Activated T-cell treated with anti-CD3 and anti-CD28 coated beads for 4 hours (primary cell): ENCODE data around the gene HSD17B14.
A peak's percentile ranks its signal among the peaks of the same experiment; 100 is the strongest.
"Not testable (repeated sequence)": the region's sequence is repeated elsewhere in the genome, so short reads cannot be mapped to it uniquely, and the experiment has no call there.

ENCODE experiments used
- DNase-seq: peaks from one replicate; pipeline ENCODE4 v3.0.0-alpha.2; 2020

The HSD17B14 gene

DNA sequence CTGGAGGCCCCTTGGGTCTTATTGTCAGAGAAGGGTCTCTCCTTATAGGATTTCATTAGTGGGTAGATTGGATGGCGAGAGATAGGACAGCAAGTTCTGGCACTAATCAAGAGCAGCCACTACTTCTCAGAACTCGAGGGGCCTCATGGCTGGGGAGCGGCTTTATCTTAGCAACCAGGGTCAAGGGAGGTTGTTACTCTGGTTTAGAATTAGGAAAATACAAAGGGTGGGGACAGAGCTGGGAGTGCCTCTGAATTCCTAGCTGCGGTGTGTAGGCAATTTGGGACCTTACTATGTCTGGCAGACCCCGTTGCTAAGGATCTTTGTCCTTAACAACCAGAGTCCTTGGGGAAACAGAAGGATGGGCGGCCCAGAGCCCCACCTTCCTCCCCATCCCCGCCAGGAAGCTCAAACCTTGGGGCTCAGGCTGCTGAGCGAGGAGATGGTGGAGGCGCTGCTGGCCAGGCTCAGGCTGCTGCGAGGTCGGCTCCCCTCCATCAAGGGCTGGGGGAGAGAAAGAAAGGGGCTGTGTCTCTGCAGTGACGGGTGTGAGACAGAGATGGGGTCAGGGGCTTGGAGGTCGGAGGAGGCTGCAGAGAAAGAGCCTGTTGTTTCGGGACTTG is 30.9 kb upstream of the HSD17B14 start:
- DNase-seq: no peak

DNA sequence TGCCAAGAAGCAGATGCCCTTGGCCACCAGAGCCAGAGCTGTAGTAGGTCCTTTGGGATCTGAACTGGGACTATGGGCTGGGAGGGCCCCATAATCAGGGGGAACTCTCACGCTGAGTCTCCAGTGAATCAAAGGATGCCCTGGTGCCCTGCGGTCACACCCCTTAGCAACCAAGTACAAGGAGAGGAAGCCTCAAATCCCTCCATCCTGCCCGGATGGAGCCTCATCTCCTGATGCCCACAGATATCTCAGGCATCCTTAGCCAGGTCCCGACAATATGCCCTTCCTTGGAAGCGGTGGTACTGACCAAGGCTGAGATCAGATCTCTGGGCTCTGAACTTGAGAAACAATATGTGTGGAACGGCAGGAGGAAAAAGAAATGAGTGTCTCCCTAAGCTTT is 30.4 kb upstream of the HSD17B14 start:
- DNase-seq: no peak

DNA sequence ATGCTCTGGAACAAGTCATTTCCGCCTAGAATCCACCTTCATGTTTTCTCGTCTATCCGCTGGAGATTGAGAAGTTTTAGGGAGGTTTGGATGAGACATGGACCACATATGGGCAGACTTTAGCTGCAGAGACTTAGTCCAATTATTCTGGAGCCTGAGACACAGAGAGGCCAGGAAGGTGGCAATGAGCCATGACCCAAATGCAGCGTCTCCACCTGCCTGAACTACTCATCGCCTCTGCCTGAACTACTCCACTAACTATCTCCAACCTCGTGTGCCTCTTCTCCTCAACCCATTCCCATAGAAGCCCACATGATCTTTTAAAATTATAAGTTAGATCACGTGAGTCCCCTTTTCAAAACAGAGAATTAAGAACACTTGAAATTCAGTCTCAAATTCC is 26.5 kb upstream of the HSD17B14 start:
- DNase-seq: no peak

DNA sequence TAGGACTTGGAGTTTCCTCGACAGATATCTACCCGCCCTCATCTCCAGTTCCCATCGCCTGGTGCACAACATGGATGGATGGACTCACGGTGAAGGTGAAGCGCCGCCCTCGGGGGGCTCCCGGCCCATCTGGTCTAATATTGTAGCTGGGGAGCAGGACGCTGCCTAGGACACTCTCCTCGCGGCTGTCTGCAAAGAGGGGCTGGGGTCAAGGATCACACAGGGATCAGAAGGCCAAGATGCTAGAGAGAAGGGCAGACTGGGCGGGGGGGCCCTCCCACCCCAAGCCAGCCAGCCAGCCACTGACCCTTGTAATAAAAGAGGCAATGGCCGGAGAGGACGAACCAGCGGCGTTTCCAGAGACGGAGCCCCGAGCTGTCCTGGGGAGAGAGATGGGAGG is 25.0 kb upstream of the HSD17B14 start:
- DNase-seq: no peak

DNA sequence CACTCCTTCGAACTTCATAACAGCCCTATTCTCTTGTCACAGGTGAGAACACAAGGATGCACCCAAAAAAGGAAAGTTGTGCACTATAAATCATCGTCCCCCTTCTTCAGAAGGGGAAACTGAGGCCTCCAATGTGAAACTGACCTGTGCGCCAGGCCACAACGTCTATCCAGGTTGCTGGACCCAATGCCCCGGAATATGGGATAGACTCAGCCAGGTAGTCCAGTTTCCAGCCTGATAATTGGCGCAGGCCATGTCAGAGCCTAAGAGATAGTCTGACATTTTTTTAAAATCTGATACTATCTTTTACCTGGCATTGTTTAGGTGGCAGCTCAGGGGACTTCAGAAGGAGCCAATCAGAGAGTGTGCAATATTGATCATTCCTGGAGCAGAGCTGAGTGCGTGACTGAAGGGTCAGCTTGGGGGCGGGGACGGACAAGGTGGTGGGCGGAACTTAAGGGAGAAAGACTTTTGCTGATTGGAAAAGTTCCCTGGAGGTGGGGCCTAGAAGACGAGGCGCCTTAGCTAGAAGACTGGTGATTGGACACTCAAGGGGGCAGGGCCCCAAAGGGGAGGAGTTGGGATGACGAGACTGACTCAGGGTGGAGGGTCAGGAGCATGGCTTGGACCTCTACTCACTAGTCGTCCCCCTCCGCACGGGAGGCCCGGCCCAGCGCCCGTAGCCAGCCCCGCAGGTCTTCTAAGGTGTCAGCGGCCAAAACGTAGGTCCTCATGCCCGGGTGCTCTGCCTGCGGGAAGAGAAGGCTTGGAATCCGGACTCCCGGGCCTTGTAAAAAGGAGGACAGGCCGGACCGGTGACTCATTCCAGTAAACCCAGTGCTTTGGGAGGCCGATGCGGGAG is 23.7 kb upstream of the HSD17B14 start:
- no peak for DNase-seq

DNA sequence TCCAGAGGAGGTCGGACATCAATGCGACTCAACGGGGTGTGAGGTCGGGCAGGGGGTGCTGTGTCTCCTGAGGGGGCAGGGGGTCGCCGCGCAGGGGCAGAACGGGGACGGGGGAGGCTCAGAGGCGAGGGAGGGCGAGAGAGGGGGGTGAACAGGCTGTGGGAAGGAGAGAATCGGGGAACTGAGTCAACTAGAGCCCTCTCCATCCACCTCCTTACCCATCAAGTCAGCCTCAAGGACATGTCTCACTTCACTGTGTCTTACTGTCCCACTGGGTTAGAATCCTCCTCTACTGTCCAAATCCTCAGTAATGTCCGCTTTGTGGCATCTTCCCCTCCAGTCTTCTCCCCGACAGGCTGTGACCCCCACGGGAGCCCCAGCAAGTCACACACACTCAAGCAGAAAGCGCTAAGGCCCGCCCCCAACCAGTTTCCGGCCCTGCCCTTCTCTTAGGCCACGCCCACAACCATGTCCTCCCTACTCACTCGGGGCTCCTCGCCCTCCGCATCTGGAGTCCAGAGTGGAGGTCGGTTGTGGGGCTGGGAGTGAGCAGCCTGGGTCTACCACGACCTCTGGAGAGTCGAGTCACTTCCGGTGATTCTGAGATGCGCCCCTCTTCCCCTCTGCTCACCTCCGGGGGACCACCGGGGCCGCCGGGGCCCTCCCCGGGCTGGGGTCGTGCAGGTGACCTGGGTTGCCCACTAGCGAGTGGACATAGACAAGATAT is 22.9 kb upstream of the HSD17B14 start:
- DNase-seq: peak; percentile 77

DNA sequence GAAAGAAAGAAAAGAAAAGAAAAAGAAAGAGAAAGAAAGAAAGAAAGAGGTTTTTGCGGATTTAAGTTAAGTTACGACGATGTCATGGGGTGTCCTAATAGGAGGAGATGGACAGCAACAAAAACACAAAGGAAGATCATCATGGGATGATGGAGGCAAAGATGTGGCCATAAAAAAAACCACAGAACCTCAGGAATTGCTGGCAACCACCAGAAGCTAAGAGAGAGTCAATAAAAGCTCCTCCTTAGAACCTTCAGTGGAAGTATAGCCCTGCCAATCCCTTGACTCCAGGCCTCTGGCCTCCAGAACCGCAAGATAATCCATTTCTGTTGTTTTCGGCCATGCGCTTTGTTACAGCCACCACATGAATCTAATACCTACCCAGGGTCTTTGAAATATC is 20.6 kb upstream of the HSD17B14 start:
- DNase-seq: no peak

DNA sequence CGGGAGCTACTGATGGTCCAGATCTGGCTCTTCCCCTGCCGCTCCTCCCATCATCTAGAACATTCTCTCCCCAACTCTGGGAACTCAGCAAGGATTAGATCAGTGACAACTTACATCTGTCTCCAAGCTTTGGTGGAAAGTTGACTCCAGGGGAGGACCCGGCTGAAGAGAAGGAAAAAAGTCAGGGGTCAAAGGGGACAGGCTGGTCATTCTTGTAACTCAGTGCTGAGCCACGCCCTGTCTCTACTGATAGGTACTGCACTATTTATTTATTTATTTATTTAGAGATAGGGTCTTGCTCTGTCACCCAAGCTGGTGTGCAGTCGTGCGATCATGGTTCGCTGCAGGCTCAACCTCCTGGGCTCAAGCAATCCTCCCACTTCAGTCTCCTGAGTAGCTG is 17.8 kb upstream of the HSD17B14 start:
- no peak for DNase-seq

DNA sequence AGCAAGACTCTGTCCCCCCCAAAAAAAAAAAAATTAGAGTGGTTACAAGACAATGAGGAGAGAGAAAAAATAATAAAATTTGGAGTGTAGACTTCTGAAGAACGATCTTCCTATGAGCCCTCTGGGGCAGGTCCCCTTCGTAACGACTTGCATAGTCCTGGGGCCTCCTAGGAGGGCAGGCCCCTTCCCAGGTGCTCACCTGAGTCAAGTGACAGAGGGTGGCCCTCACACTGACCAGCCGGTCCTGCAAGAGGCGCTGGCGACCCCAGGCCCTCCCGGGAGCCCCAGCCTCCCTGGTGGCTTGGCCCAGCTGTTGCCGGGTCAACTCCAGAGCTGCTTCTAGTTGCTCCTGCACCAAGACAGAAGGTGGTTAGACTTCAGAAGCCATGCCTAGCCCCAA is 17.2 kb upstream of the HSD17B14 start:
- no peak for DNase-seq

DNA sequence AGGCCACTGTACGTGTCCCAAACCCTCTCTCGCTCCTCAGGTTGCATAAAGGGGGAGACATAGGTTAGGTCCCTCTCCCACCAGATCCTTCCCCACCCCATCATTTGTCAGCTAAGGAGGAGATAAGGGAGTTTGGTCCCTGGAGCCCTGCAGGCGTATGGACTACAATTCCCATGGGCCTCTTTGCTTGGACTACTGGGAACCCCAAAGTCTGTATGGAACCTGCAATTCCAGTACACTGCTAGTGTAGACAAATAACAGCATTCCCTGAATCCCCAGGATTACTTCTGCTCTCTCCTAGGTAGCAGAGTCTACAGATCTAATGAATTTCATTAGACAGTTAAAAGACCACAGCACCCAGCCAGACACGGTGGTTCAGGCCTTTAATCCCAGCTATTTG is 16.0 kb upstream of the HSD17B14 start:
- no peak for DNase-seq

DNA sequence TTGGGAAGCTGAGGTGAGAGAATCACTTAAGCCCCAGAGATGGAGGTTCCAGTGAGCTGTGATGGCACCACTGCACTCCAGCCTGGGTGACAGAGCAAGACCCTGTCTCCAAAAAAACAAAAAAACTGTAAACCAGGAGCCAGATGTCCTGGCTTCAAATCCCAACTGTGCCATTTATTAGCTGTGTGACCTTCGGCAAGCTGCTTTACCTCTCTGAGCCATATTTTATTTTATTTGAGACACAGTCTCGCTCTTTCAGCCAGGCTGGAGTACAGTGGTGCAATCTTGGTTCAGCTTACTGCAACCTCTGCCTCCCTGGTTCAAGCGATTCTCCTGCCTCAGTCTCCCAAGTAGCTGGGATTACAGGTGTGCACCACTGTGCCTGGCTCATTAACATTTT is 10.4 kb upstream of the HSD17B14 start:
- not testable (repeated sequence) for DNase-seq

DNA sequence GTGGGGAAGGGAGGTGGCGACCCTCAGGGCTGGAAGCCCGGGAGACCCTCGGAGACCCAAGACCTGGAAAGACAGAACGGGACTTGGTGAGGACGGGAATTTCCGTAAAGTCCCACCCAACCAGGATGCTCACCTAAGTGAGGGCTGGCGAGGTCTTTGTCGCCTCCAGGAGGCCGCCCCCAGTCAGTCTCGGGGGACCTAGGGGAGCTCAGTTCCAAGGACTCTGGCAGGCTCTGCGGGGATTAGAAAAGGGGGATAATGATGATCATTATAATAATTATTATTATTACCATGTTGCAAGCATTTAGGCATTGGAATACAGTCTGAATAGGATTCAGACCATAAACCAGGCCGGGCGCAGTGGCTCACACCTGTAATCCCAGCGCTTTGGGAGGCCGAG is 9.1 kb upstream of the HSD17B14 start:
- no peak for DNase-seq

DNA sequence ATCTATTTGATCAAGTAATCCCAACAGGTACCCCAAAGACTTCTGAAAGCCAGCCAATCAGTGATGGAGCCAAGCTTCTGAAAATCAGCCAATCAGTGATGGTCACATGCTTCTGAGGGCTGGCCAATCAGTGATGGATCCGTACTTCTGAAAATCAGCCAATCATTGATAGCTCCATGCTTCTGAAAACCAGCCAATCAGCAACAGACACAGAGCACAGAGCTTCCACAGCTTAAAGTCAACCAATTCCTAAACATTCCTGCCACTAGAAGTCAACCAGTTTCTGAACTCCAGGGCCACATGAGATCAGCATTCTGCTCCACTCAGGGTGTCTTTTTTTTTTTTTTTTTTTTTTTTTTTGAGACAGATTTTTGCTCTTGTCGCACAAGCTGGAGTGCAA is 8.2 kb upstream of the HSD17B14 start:
- no peak for DNase-seq

DNA sequence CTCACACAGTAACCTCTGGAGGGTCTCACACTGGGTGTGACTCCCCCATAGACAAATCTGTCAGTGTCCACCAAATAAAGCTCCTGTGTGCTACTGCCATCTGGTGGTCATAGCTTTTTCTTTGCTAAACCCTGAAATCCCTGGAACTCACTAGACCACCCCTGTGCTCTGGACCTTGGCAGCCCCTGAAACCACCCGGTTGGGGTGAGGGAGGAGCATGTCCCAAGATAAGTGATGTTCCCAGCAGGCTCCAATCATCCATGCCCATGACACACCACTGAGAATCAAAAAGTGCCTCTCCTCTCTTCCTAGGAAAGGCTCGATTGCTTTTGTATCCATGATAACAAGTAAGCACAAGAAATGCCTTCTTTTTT is 6.5 kb upstream of the HSD17B14 start:
- peak; percentile 46 for DNase-seq

DNA sequence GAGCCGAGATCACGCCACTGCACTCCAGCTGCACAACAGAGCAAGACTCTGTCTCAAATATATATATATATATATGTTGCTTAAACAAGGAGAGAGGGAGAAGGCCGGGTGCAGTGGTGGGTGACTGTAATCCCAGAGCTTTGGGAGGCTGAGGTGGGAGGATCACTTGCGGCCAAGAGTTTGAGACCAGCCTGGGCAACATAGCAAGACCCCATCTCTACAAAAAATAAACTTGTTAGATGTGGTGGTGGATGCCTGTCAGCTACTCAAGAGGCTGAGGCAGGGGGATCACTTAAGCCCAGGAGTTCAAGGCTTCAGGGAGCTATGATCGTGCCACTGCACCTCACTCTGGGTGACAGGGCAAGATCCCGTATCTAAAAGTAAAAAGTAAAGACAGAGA is 5.3 kb upstream of the HSD17B14 start:
- no peak for DNase-seq

DNA sequence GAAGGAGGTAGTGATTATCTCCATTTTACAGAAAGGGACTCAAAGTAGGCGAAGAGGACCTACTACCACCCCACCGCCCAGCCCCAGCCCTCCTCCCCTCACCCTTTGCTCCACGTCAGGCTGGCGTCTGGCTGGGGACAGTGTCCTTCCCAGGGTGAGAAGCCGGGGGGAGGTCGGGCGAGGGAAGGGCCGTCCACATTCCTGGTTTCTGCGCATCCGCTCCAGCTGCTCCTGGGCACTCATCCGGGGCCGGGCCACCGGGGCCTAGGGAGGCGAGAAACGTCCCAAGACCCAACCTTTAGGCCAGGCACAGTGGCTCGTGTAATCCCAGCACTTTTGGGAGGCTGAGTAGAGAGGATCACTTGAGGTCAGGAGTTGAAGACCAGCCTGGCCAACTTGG is 4.8 kb upstream of the HSD17B14 start:
- no peak for DNase-seq

DNA sequence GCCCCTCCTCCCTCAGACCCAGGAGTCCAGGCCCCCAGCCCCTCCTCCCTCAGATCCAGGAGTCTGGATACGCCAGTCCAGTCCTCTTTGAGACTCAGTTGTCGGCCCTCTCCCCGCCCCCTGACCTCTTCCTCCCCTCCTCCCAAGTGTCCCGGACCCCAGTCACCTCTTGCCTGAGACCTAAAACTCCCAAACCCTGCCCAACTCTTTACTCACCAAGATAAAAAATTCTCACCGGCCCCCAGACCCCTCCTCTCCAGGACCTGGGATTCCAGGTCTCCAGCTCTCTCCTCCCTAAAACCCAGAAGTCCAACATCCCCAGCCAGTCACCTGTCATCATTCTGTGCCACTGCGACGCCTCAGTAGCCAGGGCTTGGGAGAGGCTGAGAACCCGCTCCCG is 1.4 kb upstream of the HSD17B14 start:
- DNase-seq: no peak

DNA sequence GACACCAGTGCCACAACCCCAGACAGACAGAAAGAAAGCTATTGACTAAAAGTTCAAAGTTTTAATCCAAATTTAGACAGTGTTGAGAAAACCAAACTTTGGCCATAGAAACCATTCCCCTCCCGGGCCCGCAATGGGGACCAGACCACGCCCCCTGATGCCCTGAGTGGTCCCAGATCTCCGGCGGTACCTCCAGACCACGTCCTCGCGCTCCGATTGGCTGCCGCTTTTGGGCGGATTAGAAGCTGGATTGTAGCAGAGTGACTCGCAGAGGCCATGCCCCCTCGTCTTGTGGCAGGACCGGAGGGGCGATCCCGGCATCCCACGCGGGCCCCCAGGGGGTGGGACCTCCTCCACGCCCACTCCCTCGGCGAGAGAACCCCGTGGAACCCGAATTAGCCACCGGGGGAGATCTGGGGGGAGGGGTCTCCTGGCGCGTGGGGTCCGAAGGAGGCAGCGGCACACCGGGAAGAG is 797 bp upstream of the HSD17B14 start:
- DNase-seq: peak; percentile 51

DNA sequence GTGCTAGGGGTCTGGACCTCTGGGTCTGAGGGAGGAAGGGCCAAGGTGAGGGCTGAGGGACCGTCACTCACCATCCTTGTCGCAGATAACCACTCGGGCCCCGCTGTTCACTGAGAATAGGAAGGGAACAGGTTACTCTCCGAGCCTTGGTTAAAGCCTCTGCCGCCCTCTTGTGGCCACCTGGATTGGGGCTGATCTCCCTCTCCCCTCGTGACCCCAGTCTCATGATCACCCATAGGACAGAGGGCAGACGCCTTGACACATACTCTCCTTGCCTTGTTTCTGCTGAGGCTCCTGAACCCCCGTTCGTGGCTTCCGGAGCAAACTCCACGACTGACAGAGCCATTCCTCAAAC is 580 bp downstream of the HSD17B14 start:
- DNase-seq: peak; percentile 93

DNA sequence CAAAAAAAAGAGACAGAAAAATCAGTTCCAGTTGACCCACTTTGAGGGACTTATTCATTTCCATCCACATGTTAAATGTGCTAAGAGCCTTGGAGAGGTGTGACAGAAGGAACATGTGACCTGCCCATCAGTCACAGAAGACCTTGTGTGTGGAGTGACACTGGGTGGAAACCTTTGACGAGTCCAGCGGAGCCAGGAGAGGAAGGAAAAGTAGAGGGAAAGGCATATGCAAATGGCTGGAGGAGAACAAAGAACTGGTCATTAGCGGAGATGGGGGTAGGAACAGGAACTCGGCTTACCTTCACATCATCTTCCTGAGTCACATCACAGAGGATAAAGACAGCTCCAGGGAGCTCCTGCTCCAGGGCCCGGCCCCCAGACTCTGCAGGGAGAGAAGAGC is 2.3 kb downstream of the HSD17B14 start:
- DNase-seq: no peak

DNA sequence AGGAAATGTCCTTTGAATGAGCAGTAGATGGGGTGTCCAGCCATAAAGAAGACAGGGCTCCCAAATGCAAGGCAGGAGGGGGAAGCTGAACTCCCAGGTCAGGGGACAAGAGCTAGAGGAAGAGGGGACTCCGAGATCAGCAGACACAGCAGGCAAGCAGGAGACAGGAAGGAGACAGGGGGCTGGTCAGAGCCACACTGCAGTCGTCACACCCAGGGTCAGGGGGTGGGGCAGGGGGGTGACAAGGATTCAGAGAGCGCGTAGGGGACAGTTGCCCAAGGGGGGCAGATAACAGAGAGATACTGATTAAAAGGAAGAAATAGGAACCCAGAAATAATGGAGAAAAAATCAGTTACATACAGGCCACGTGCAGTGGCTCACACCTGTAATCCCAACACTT is 3.2 kb downstream of the HSD17B14 start:
- DNase-seq: no peak

DNA sequence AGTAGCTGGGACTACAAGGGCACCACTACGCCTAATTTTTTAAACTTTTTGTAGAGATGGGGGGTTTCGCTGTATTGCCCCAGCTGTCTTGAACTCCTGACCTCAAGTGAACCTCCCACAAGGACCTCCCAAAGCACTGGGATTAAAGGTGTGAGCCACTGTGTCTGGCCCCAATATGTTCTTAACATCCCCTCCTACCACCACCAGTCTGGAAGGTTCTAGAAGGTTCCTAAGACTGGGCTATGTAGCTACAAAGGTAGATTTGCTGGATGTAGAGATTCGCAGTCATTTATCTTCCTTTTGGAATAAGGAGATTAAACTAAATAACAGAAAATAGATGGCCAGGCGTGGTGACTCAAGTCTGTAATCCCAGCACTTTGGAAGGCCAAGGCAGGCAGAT is 5.3 kb downstream of the HSD17B14 start:
- no peak for DNase-seq

DNA sequence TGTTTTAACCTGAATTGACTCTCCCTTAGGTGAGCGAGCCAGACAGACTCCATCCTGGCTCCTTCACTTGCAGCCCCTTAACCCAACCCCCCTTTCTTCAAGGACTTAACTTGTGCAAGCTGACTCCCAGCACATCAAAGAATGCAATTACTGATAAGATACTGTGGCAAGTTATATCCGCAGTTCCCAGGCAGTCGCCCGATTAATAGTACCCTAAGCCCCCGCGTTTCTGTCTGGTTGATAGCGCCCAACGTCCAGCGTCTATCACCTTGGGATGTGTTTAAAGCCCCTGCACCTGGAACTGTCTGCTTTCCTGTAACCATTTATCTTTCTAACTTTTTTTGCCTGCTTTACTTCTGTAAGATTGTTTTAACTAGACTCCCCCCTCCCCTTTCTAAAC is 6.2 kb downstream of the HSD17B14 start:
- no peak for DNase-seq

DNA sequence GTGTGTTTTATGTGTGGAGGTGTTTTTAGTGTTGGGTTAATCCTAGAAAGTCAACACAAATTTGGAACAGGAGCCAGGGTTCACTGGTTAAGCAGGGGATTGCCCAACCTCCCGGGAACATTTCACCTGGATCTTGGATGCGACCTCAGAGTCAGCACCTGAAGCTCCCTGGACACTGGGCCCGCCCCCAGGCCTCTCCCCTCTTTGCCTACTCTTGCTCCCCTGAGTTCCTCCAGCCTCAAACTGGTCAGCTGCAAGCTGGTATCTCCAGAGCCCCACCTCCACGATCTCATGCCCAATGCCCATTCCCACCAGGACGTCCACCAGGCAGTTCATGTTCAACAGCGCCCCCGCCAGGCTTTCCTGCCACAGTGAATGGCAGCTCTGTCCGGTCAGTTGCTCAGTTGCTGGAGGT is 9.7 kb downstream of the HSD17B14 start:
- no peak for DNase-seq
